Ectodermal cell (in vitro differentiated cells): ENCODE measurements around the gene SCOC.

ENCODE experiments used
- H3K27ac ChIP-seq: 2 replicates; pipeline ENCODE4 v1.7.0; 2013; ENCODE audit warnings: mild to moderate bottlenecking, low read depth, low read length; ENCODE audit not compliant: insufficient read depth, poor library complexity, severe bottlenecking
- H3K27me3 ChIP-seq: 2 replicates; pipeline ENCODE4 v1.7.0; 2013; ENCODE audit warnings: mild to moderate bottlenecking, low read length; ENCODE audit not compliant: insufficient read depth, control insufficient read depth, poor library complexity, severe bottlenecking
- H3K36me3 ChIP-seq: one replicate; pipeline ENCODE4 v1.7.0; 2013; ENCODE audit warnings: low read length; ENCODE audit not compliant: control insufficient read depth, insufficient read depth
- H3K4me1 ChIP-seq: one replicate; pipeline ENCODE4 v1.7.0; 2013; ENCODE audit warnings: low read length; ENCODE audit not compliant: control insufficient read depth, insufficient read depth
- H3K4me3 ChIP-seq: 2 replicates; pipeline ENCODE4 v1.7.0; 2013; ENCODE audit warnings: low read depth, low read length, control low read depth; ENCODE audit not compliant: insufficient read depth
- H3K9me3 ChIP-seq: 2 replicates; pipeline ENCODE4 v1.7.0; 2013; ENCODE audit warnings: mild to moderate bottlenecking, low read length, moderate library complexity; ENCODE audit not compliant: control insufficient read depth
- WGBS, 2 experiments: methylation state at CpG; one replicate each; pipeline ENCODE4 v1.1.7; 2013; ENCODE audit warnings: missing lambda C conversion rate in 2 of 2; 5-methylcytosine and 5-hydroxymethylcytosine counted together

Gene SCOC

GRCh38 chr4:140343303-140343702, 30.1 kb upstream of the SCOC start:
- Histone ChIP-seq H3K27ac (no peak overlapping the region), H3K4me1 (no peaks in the 10 kb centered on the region), H3K36me3 (no peaks in the 10 kb centered on the region), H3K9me3 (no peaks in the 10 kb centered on the region), H3K27me3 (no peaks in the 10 kb centered on the region), H3K4me3 (no peak overlapping the region)
- 96 to 99% methylated on average over 5 of the region's 5 CpGs for WGBS, 2 experiments

GRCh38 chr4:140344101-140344500, 29.3 kb upstream of the SCOC start:
- no peaks in the 10 kb centered on the region for H3K9me3 ChIP-seq
- H3K27me3 ChIP-seq = no peaks in the 10 kb centered on the region
- no peak overlapping the region for H3K27ac ChIP-seq
- H3K4me1 ChIP-seq = peaks cover 4% of the 10 kb centered on the region
- 87 to 97% methylated on average over 3 of the region's 3 CpGs for WGBS, 2 experiments
- no peaks in the 10 kb centered on the region for H3K36me3 ChIP-seq
- no peak overlapping the region for H3K4me3 ChIP-seq

GRCh38 chr4:140344621-140345020, 28.8 kb upstream of the SCOC start:
- no peak overlapping the region for H3K4me3 ChIP-seq
- no peaks in the 10 kb centered on the region for H3K9me3 ChIP-seq
- 37 to 51% methylated on average over 7 to 9 of the region's 9 CpGs for WGBS, 2 experiments
- no peaks in the 10 kb centered on the region for H3K27me3 ChIP-seq
- H3K27ac ChIP-seq = no peak overlapping the region
- peaks cover 9% of the 10 kb centered on the region for H3K4me1 ChIP-seq
- no peaks in the 10 kb centered on the region for H3K36me3 ChIP-seq

DNA sequence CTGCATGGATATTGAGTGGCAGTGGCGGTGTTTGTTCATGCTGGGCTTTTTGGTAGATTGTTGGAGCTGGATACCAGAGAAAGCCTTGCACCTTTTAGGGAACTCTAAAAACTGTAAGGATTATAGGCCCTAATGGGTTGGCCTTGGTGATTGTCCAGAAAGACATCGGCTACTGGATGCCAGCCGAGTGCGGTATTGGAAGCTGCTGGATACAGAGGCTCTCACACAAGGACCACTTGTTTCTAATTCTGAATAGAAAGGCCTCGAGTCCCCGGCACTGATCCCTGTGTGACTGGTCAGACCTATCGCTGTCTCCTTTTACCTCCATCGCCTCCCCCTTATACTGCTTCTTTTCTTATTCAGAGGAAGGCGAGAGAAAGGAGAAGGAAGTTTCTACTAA, 27.3 kb upstream of the SCOC start:
- Histone ChIP-seq H3K36me3 (no peaks in the 10 kb centered on the region), H3K27ac (no peak overlapping the region), H3K27me3 (no peaks in the 10 kb centered on the region), H3K9me3 (no peaks in the 10 kb centered on the region), H3K4me1 (peaks cover 15% of the 10 kb centered on the region), H3K4me3 (no peak overlapping the region)
- WGBS, 2 experiments = 75 to 76% methylated on average over 7 of the region's 9 CpGs

DNA sequence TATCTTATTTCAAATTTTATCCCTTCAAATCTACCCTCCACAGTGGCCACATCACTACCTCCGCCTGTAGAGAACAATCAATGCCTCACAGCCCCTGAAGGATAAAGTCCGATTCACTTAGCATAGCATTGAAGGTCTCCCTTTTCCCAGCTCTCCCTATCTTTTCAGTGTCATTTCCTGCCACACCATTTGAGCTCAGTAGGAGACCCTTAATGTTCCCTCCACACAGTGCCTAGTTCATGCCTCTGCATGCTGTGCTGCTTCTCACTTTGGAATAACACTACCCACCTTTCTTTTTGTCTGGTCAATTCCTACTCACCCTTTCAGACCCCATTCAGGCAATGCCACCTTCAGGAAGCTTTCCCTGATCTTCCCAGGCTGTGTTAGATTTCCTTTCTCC, 23.6 kb upstream of the SCOC start:
- WGBS, 2 experiments = 43 to 63% methylated on average over 2 of the region's 2 CpGs

GRCh38 chr4:140351093-140352075, 22.1 kb upstream of the SCOC start:
- WGBS, 2 experiments = 78 to 80% methylated on average over 28 of the region's 28 CpGs
- Histone ChIP-seq H3K27ac (no peak overlapping the region), H3K4me3 (no peak overlapping the region), H3K4me1 (peaks cover 23% of the 10 kb centered on the region), H3K36me3 (no peaks in the 10 kb centered on the region), H3K27me3 (no peaks in the 10 kb centered on the region), H3K9me3 (no peaks in the 10 kb centered on the region)

More for the DNA sequence above, 23.6 kb upstream of the SCOC start:
- H3K27ac ChIP-seq = no peak overlapping the region
- H3K4me1 ChIP-seq = peaks cover 23% of the 10 kb centered on the region
- no peaks in the 10 kb centered on the region for H3K36me3 ChIP-seq
- no peaks in the 10 kb centered on the region for H3K9me3 ChIP-seq
- H3K4me3 ChIP-seq = no peak overlapping the region
- no peaks in the 10 kb centered on the region for H3K27me3 ChIP-seq

DNA sequence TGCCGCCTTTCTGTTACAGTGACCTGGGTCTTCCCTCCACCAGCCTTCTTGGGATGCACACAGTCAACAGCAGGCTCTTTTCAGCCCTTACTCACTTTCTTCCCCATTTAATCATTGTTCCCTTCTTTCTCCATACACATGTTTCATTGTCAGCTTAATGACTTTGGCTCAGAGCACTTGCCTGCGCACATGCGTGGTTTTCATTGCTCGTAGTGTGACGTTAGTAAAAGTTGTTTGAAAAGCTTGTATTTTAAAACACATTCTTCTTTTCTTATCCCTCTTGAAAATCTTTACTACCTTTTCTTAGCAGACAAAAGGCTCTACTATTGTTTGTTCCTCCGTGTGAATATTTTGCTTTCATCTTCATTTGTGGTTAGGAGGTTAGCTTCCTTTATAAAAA, 19.7 kb upstream of the SCOC start:
- H3K4me3 ChIP-seq = no peak overlapping the region
- H3K9me3 ChIP-seq = no peaks in the 10 kb centered on the region
- no peak overlapping the region for H3K27ac ChIP-seq
- H3K27me3 ChIP-seq = no peaks in the 10 kb centered on the region
- H3K4me1 ChIP-seq = peaks cover 28% of the 10 kb centered on the region
- WGBS, 2 experiments = 92 to 93% methylated on average over 4 to 5 of the region's 6 CpGs
- no peaks in the 10 kb centered on the region for H3K36me3 ChIP-seq

GRCh38 chr4:140355288-140355687, 18.2 kb upstream of the SCOC start:
- Histone ChIP-seq H3K9me3 (no peaks in the 10 kb centered on the region), H3K4me1 (peaks cover 14% of the 10 kb centered on the region), H3K4me3 (no peak overlapping the region), H3K36me3 (no peaks in the 10 kb centered on the region), H3K27ac (no peak overlapping the region), H3K27me3 (no peaks in the 10 kb centered on the region)
- WGBS, 2 experiments = 83 to 85% methylated on average over 1 of the region's 1 CpG

- Histone ChIP-seq H3K36me3 (no peaks in the 10 kb centered on the region), H3K9me3 (no peaks in the 10 kb centered on the region), H3K4me3 (no peak overlapping the region), H3K27ac (peak overlapping the region; percentile 48), H3K4me1 (peaks cover 6% of the 10 kb centered on the region), H3K27me3 (no peaks in the 10 kb centered on the region)
- 43 to 65% methylated on average over 3 of the region's 3 CpGs for WGBS, 2 experiments
These were observed 15.6 kb upstream of the SCOC start for GRCh38 chr4:140357868-140358267.

- Histone ChIP-seq H3K27me3 (no peaks in the 10 kb centered on the region), H3K36me3 (no peaks in the 10 kb centered on the region), H3K27ac (no peak overlapping the region), H3K4me1 (peaks cover 6% of the 10 kb centered on the region), H3K4me3 (no peak overlapping the region), H3K9me3 (no peaks in the 10 kb centered on the region)
- 0% methylated on average over 1 of the region's 1 CpG for whole genome bisulfite sequencing, 2 experiments
These were observed 15.2 kb upstream of the SCOC start for GRCh38 chr4:140358281-140358680.
